AG09319 (cell line): ENCODE data around the gene DISC1.

Experiments used
- DNase-seq: peaks from one replicate; pipeline ENCODE4 v3.0.0-alpha.2; 2010; ENCODE audit warnings: low read depth; ENCODE audit errors: extremely low read depth
- CTCF ChIP-seq: IDR thresholded peaks from 2 replicates; pipeline ENCODE4 v1.5.1; 2011; ENCODE audit warnings: low read depth, mild to moderate bottlenecking, inconsistent platforms, low read length, moderate library complexity

The DISC1 gene

GRCh38 chr1:231865331-231865730 is 238.7 kb downstream of the DISC1 start:
- no peak for TF ChIP-seq CTCF

GRCh38 chr1:231866392-231867331 is 240.1 kb downstream of the DISC1 start:
- peak; percentile 40 for DNase-seq
- peak; percentile 79 for TF ChIP-seq CTCF

More at GRCh38 chr1:231865331-231865730, 238.7 kb downstream of the DISC1 start:
- DNase-seq = no peak

GRCh38 chr1:231867607-231868006 is 241.0 kb downstream of the DISC1 start:
- DNase-seq = peak; percentile 10
- TF ChIP-seq CTCF = no peak

- DNase-seq = no peak
- no peak for TF ChIP-seq CTCF
These were observed 242.8 kb downstream of the DISC1 start for GRCh38 chr1:231869364-231869763.

- no peak for TF ChIP-seq CTCF
- no peak for DNase-seq
These were observed 244.9 kb downstream of the DISC1 start for GRCh38 chr1:231871471-231871870.

GRCh38 chr1:231871878-231872277 is 245.3 kb downstream of the DISC1 start:
- TF ChIP-seq CTCF = no peak
- no peak for DNase-seq

- DNase-seq = peak; percentile 30
- TF ChIP-seq CTCF = no peak
These were observed 245.9 kb downstream of the DISC1 start for GRCh38 chr1:231872461-231872910.
